ENCODE data around the gene RANBP1.

RANBP1 gene

GRCh38 chr22:20080776-20081654 lies 34.9 kb upstream of the RANBP1 start:
- peak overlapping the region; percentile 84 for H3K27ac ChIP-seq (ENCODE audit: low read depth, low read length)
- peaks cover 3% of the 10 kb centered on the region for H3K4me1 ChIP-seq (ENCODE audit: control insufficient read depth, insufficient read depth, low read length, unreplicated experiment)
- H3K4me3 ChIP-seq (ENCODE audit: low read depth, low read length) = peak overlapping the region; percentile 97
- no peaks in the 10 kb centered on the region for H3K27me3 ChIP-seq (ENCODE audit: insufficient read depth, low read length)
- H3K79me2 ChIP-seq (ENCODE audit: control insufficient read depth, insufficient read depth, low read length, unreplicated experiment) = peaks cover 56% of the 10 kb centered on the region
- no peaks in the 10 kb centered on the region for H3K36me3 ChIP-seq (ENCODE audit: insufficient read depth, low read length)
- H2AFZ ChIP-seq (ENCODE audit: low read length, unreplicated experiment) = no peak overlapping the region

- H3K27ac ChIP-seq (ENCODE audit: low read depth, low read length) = no peak overlapping the region
- no peaks in the 10 kb centered on the region for H3K27me3 ChIP-seq (ENCODE audit: insufficient read depth, low read length)
- no peak overlapping the region for H2AFZ ChIP-seq (ENCODE audit: low read length, unreplicated experiment)
- peaks cover 3% of the 10 kb centered on the region for H3K4me1 ChIP-seq (ENCODE audit: control insufficient read depth, insufficient read depth, low read length, unreplicated experiment)
- no peaks in the 10 kb centered on the region for H3K36me3 ChIP-seq (ENCODE audit: insufficient read depth, low read length)
- H3K79me2 ChIP-seq (ENCODE audit: control insufficient read depth, insufficient read depth, low read length, unreplicated experiment) = peaks cover 70% of the 10 kb centered on the region
- H3K4me3 ChIP-seq (ENCODE audit: low read depth, low read length) = no peak overlapping the region
Observed at GRCh38 chr22:20083157-20083890, 32.6 kb upstream of the RANBP1 start.

GRCh38 chr22:20083891-20084546 lies 31.9 kb upstream of the RANBP1 start:
- Histone ChIP-seq H3K27ac (ENCODE audit: low read depth, low read length) (no peak overlapping the region), H3K27me3 (ENCODE audit: insufficient read depth, low read length) (no peaks in the 10 kb centered on the region), H3K36me3 (ENCODE audit: insufficient read depth, low read length) (no peaks in the 10 kb centered on the region), H3K4me1 (ENCODE audit: control insufficient read depth, insufficient read depth, low read length, unreplicated experiment) (peaks cover 3% of the 10 kb centered on the region), H3K4me3 (ENCODE audit: low read depth, low read length) (no peak overlapping the region), H3K79me2 (ENCODE audit: control insufficient read depth, insufficient read depth, low read length, unreplicated experiment) (peaks cover 70% of the 10 kb centered on the region), H2AFZ (ENCODE audit: low read length, unreplicated experiment) (no peak overlapping the region)

GRCh38 chr22:20084547-20085413 lies 31.1 kb upstream of the RANBP1 start:
- Histone ChIP-seq H3K79me2 (ENCODE audit: control insufficient read depth, insufficient read depth, low read length, unreplicated experiment) (peaks cover 70% of the 10 kb centered on the region), H3K4me1 (ENCODE audit: control insufficient read depth, insufficient read depth, low read length, unreplicated experiment) (peaks cover 3% of the 10 kb centered on the region), H3K4me3 (ENCODE audit: low read depth, low read length) (no peak overlapping the region), H2AFZ (ENCODE audit: low read length, unreplicated experiment) (no peak overlapping the region), H3K27me3 (ENCODE audit: insufficient read depth, low read length) (no peaks in the 10 kb centered on the region), H3K36me3 (ENCODE audit: insufficient read depth, low read length) (no peaks in the 10 kb centered on the region), H3K27ac (ENCODE audit: low read depth, low read length) (no peak overlapping the region)

- Histone ChIP-seq H3K36me3 (ENCODE audit: insufficient read depth, low read length) (peaks cover 1% of the 10 kb centered on the region; the same call in 1 of the 2 replicates), H3K27me3 (ENCODE audit: insufficient read depth, low read length) (no peaks in the 10 kb centered on the region), H3K27ac (ENCODE audit: low read depth, low read length) (no peak overlapping the region), H3K4me3 (ENCODE audit: low read depth, low read length) (no peak overlapping the region), H3K4me1 (ENCODE audit: control insufficient read depth, insufficient read depth, low read length, unreplicated experiment) (peaks cover 3% of the 10 kb centered on the region), H3K79me2 (ENCODE audit: control insufficient read depth, insufficient read depth, low read length, unreplicated experiment) (peaks cover 66% of the 10 kb centered on the region), H2AFZ (ENCODE audit: low read length, unreplicated experiment) (no peak overlapping the region)
Observed at GRCh38 chr22:20085651-20086050, 30.3 kb upstream of the RANBP1 start.

GRCh38 chr22:20086101-20086599 lies 29.8 kb upstream of the RANBP1 start:
- H3K79me2 ChIP-seq (ENCODE audit: control insufficient read depth, insufficient read depth, low read length, unreplicated experiment) = peaks cover 62% of the 10 kb centered on the region
- no peak overlapping the region for H3K4me3 ChIP-seq (ENCODE audit: low read depth, low read length)
- H2AFZ ChIP-seq (ENCODE audit: low read length, unreplicated experiment) = no peak overlapping the region
- no peak overlapping the region for H3K27ac ChIP-seq (ENCODE audit: low read depth, low read length)
- peaks cover 5% of the 10 kb centered on the region; the same call in 1 of the 2 replicates for H3K36me3 ChIP-seq (ENCODE audit: insufficient read depth, low read length)
- H3K27me3 ChIP-seq (ENCODE audit: insufficient read depth, low read length) = no peaks in the 10 kb centered on the region
- H3K4me1 ChIP-seq (ENCODE audit: control insufficient read depth, insufficient read depth, low read length, unreplicated experiment) = peaks cover 3% of the 10 kb centered on the region

- Histone ChIP-seq H3K4me1 (ENCODE audit: control insufficient read depth, insufficient read depth, low read length, unreplicated experiment) (peaks cover 3% of the 10 kb centered on the region), H3K79me2 (ENCODE audit: control insufficient read depth, insufficient read depth, low read length, unreplicated experiment) (peaks cover 55% of the 10 kb centered on the region), H3K36me3 (ENCODE audit: insufficient read depth, low read length) (peaks cover 5% of the 10 kb centered on the region; the same call in 1 of the 2 replicates), H3K27ac (ENCODE audit: low read depth, low read length) (no peak overlapping the region), H2AFZ (ENCODE audit: low read length, unreplicated experiment) (no peak overlapping the region), H3K4me3 (ENCODE audit: low read depth, low read length) (no peak overlapping the region), H3K27me3 (ENCODE audit: insufficient read depth, low read length) (no peaks in the 10 kb centered on the region)
Observed at GRCh38 chr22:20086763-20087162, 29.1 kb upstream of the RANBP1 start.

- Histone ChIP-seq H2AFZ (ENCODE audit: low read length, unreplicated experiment) (no peak overlapping the region), H3K27ac (ENCODE audit: low read depth, low read length) (no peak overlapping the region), H3K79me2 (ENCODE audit: control insufficient read depth, insufficient read depth, low read length, unreplicated experiment) (peaks cover 48% of the 10 kb centered on the region), H3K4me1 (ENCODE audit: control insufficient read depth, insufficient read depth, low read length, unreplicated experiment) (peaks cover 3% of the 10 kb centered on the region), H3K27me3 (ENCODE audit: insufficient read depth, low read length) (no peaks in the 10 kb centered on the region), H3K36me3 (ENCODE audit: insufficient read depth, low read length) (peaks cover 5% of the 10 kb centered on the region; the same call in 1 of the 2 replicates), H3K4me3 (ENCODE audit: low read depth, low read length) (no peak overlapping the region)
Observed at GRCh38 chr22:20087319-20088262, 28.3 kb upstream of the RANBP1 start.

GRCh38 chr22:20088263-20088648 lies 27.6 kb upstream of the RANBP1 start:
- Histone ChIP-seq H3K36me3 (ENCODE audit: insufficient read depth, low read length) (peaks cover 5% of the 10 kb centered on the region; the same call in 1 of the 2 replicates), H3K4me1 (ENCODE audit: control insufficient read depth, insufficient read depth, low read length, unreplicated experiment) (peaks cover under 1% of the 10 kb centered on the region), H2AFZ (ENCODE audit: low read length, unreplicated experiment) (no peak overlapping the region), H3K4me3 (ENCODE audit: low read depth, low read length) (no peak overlapping the region), H3K27ac (ENCODE audit: low read depth, low read length) (no peak overlapping the region), H3K79me2 (ENCODE audit: control insufficient read depth, insufficient read depth, low read length, unreplicated experiment) (peaks cover 42% of the 10 kb centered on the region), H3K27me3 (ENCODE audit: insufficient read depth, low read length) (no peaks in the 10 kb centered on the region)
